GM19328 (cell line): ENCODE results near the gene MGARP.
"Not testable (repeated sequence)": the region's sequence is repeated elsewhere in the genome, so short reads cannot be mapped to it uniquely, and the experiment has no call there.

Source experiments
- ATAC-seq: cut with Tn5 transposase; IDR thresholded peaks from one replicate; pipeline ENCODE4 v1.9.1; 2021; ENCODE audit warnings: mild to moderate bottlenecking, moderate library complexity; ENCODE audit not compliant: unreplicated experiment

Gene MGARP

GRCh38 chr4:139297001-139297410 lies 17.0 kb upstream of the MGARP start:
- no peak for ATAC-seq

GRCh38 chr4:139295942-139296299 lies 15.9 kb upstream of the MGARP start:
- no peak for ATAC-seq

- ATAC-seq, result peak; percentile 90
Observed at GRCh38 chr4:139295206-139295941, 15.3 kb upstream of the MGARP start.

- no peak for ATAC-seq
Observed at GRCh38 chr4:139286186-139286698, 6.2 kb upstream of the MGARP start.

- no peak for ATAC-seq
Observed at GRCh38 chr4:139282721-139283075, 2.7 kb upstream of the MGARP start.

- ATAC-seq, result no peak
Observed at GRCh38 chr4:139282065-139282720, 2.2 kb upstream of the MGARP start.

GRCh38 chr4:139278912-139279759 lies 889 bp downstream of the MGARP start:
- no peak for ATAC-seq

- no peak for ATAC-seq
Observed at GRCh38 chr4:139278485-139278884, 1.5 kb downstream of the MGARP start.

GRCh38 chr4:139275281-139275735 lies 4.7 kb downstream of the MGARP start:
- no peak for ATAC-seq

- no peak for ATAC-seq
Observed at GRCh38 chr4:139274790-139275189, 5.2 kb downstream of the MGARP start.

- no peak for ATAC-seq
Observed at GRCh38 chr4:139273835-139274234, 6.2 kb downstream of the MGARP start.

GRCh38 chr4:139267301-139267700 lies 12.7 kb downstream of the MGARP start:
- no peak for ATAC-seq

- ATAC-seq, result peak; percentile 99
Observed at GRCh38 chr4:139266583-139267257, 13.3 kb downstream of the MGARP start.

- no peak for ATAC-seq
Observed at GRCh38 chr4:139266208-139266582, 13.8 kb downstream of the MGARP start.

GRCh38 chr4:139265654-139266053 lies 14.4 kb downstream of the MGARP start:
- no peak for ATAC-seq

GRCh38 chr4:139256349-139256748 lies 23.7 kb downstream of the MGARP start:
- no peak for ATAC-seq

GRCh38 chr4:139255581-139255980 lies 24.4 kb downstream of the MGARP start:
- not testable (repeated sequence) for ATAC-seq

- no peak for ATAC-seq
Observed at GRCh38 chr4:139253713-139254112, 26.3 kb downstream of the MGARP start.

- ATAC-seq, result no peak
Observed at GRCh38 chr4:139253046-139253445, 27.0 kb downstream of the MGARP start.

- no peak for ATAC-seq
Observed at GRCh38 chr4:139247700-139248238, 32.3 kb downstream of the MGARP start.

GRCh38 chr4:139247241-139247640 lies 32.8 kb downstream of the MGARP start:
- no peak for ATAC-seq
